H1 (cell line): ENCODE data around the gene MRAP. TPM values are rescaled to one million over a fixed set of nuclear protein-coding genes. Genes with fewer than 3 reads are reported as not detected.

Experiments
- CTCF ChIA-PET: fragments of 300-600 bp; sonication (Branson Sonifier 250); formaldehyde crosslinking; loops from one replicate; lab custom pipeline; 2021; ENCODE audit not compliant: partially characterized antibody; lab: Charles Lee
- POLR2A ChIA-PET: fragments of 300-600 bp; sonication (Branson Sonifier 250); formaldehyde crosslinking; loops from one replicate; lab custom pipeline; 2021; ENCODE audit warnings: inconsistent platforms; ENCODE audit not compliant: partially characterized antibody; lab: Charles Lee
- DNase-seq, 2 experiments: peaks; one replicate each; pipeline versions ENCODE4 v3.0.0 to v3.0.0-alpha.2; 2010 to 2022; ENCODE audit warnings: low spot score in 2 of 2, low read depth in 1 of 2, mixed read lengths in 1 of 2
- FAIRE-seq: peaks from 2 replicates; lab custom pipeline; 2011; peaks lifted over from hg19 to GRCh38; lab: Jason Lieb, UNC
- H2AFZ ChIP-seq: 2 replicates; pipeline ENCODE4 v1.8.1; 2012; ENCODE audit warnings: low read length, inconsistent platforms
- H2AK5ac ChIP-seq: 2 replicates; pipeline ENCODE4 v1.6.1; 2013; ENCODE audit warnings: low read depth, low read length
- H2BK120ac ChIP-seq: replicated peaks from 2 replicates; pipeline ENCODE3; 2013; ENCODE audit warnings: low read depth, low read length, inconsistent platforms
- H2BK12ac ChIP-seq: 2 replicates; pipeline ENCODE4 v1.6.1; 2013; ENCODE audit warnings: low read depth, low read length
- H2BK15ac ChIP-seq: 2 replicates; pipeline ENCODE4 v1.6.1; 2013; ENCODE audit warnings: low read length
- H2BK20ac ChIP-seq: 2 replicates; pipeline ENCODE4 v1.6.1; 2013; ENCODE audit warnings: low read length
- H2BK5ac ChIP-seq: 2 replicates; pipeline ENCODE4 v1.6.1; 2013; ENCODE audit warnings: low read depth, low read length
- H3K14ac ChIP-seq: 2 replicates; pipeline ENCODE4 v1.6.1; 2013; ENCODE audit warnings: inconsistent platforms; ENCODE audit not compliant: insufficient read length
- H3K18ac ChIP-seq: 2 replicates; pipeline ENCODE4 v1.6.1; 2013; ENCODE audit warnings: low read length; ENCODE audit errors: extremely low read depth
- H3K23ac ChIP-seq: 2 replicates; pipeline ENCODE4 v1.6.1; 2013; ENCODE audit warnings: inconsistent platforms; ENCODE audit not compliant: insufficient read length
- H3K23me2 ChIP-seq: 2 replicates; pipeline ENCODE4 v1.6.1; 2013; ENCODE audit warnings: low read depth, low read length
- H3K27ac ChIP-seq: 2 replicates; pipeline ENCODE4 v1.6.1; 2011; ENCODE audit warnings: low read depth, low read length, inconsistent platforms
- H3K27me3 ChIP-seq, 4 experiments: replicated peaks in 1 of 4; 1 replicate in 1 of 4; 2 replicates in 3 of 4; pipeline versions ENCODE4 v1.6.1 to v1.8.1; 2011 to 2013; ENCODE audit warnings: low read length in 3 of 4, mild to moderate bottlenecking in 3 of 4, inconsistent platforms in 2 of 4, mixed read lengths in 2 of 4, moderate library complexity in 1 of 4; ENCODE audit not compliant: control insufficient read depth in 3 of 4, insufficient read depth in 3 of 4; ENCODE audit errors: extremely low read depth in 1 of 4
- H3K36me3 ChIP-seq, 4 experiments: 2 replicates each; pipeline versions ENCODE4 v1.6.1 to v1.8.1; 2011 to 2013; ENCODE audit warnings: mild to moderate bottlenecking in 4 of 4, low read length in 3 of 4, moderate library complexity in 2 of 4, control low read depth in 1 of 4, inconsistent platforms in 1 of 4; ENCODE audit not compliant: insufficient read depth in 4 of 4, control insufficient read depth in 2 of 4
- H3K4ac ChIP-seq: replicated peaks from 2 replicates; pipeline ENCODE3; 2013; ENCODE audit warnings: low read length, low read depth, mixed read lengths, inconsistent platforms; ENCODE audit not compliant: insufficient read length
- H3K4me1 ChIP-seq, 4 experiments: replicated peaks in 1 of 4; 1 replicate in 1 of 4; 2 replicates in 3 of 4; pipeline versions ENCODE4 v1.6.1 to v1.8.1; 2011 to 2013; ENCODE audit warnings: low read length in 3 of 4, inconsistent platforms in 2 of 4, mixed read lengths in 1 of 4; ENCODE audit not compliant: insufficient read depth in 4 of 4, control insufficient read depth in 3 of 4
- H3K4me2 ChIP-seq, 2 experiments: 2 replicates each; pipeline versions ENCODE4 v1.6.1 to v1.8.1; 2011 to 2013; ENCODE audit warnings: low read depth in 2 of 2, low read length in 2 of 2, control low read depth in 1 of 2, inconsistent platforms in 1 of 2, mild to moderate bottlenecking in 1 of 2; ENCODE audit not compliant: insufficient read depth in 1 of 2
- H3K4me3 ChIP-seq, 4 experiments: fragments of 200-600, 300-600 bp in 1 of 4; sonication (generic), shearing (Covaris generic), sonication (Bioruptor Twin) in 1 of 4; 2 replicates each; pipeline versions ENCODE4 v1.5.1 to v1.8.1; 2011 to 2016; ENCODE audit warnings: low read length in 4 of 4, low read depth in 3 of 4, control low read depth in 2 of 4, inconsistent platforms in 2 of 4, mild to moderate bottlenecking in 2 of 4, mixed read lengths in 1 of 4, moderate library complexity in 1 of 4; ENCODE audit not compliant: insufficient read depth in 2 of 4; ENCODE audit errors: extremely low read depth in 1 of 4
- H3K56ac ChIP-seq: replicated peaks from 2 replicates; pipeline ENCODE3; 2013; ENCODE audit warnings: low read depth, mild to moderate bottlenecking, mixed read lengths, low read length, inconsistent platforms; ENCODE audit not compliant: insufficient read length
- H3K79me1 ChIP-seq: 2 replicates; pipeline ENCODE4 v1.6.1; 2013; ENCODE audit warnings: low read depth, low read length, control low read depth
- H3K79me2 ChIP-seq, 2 experiments: 2 replicates each; pipeline versions ENCODE4 v1.6.1 to v1.8.1; 2012 to 2013; ENCODE audit warnings: low read length in 2 of 2, mild to moderate bottlenecking in 2 of 2, inconsistent platforms in 1 of 2; ENCODE audit not compliant: insufficient read depth in 2 of 2, control insufficient read depth in 1 of 2
- H3K9ac ChIP-seq, 4 experiments: replicated peaks in 1 of 4; 1 replicate in 1 of 4; 2 replicates in 3 of 4; pipeline versions ENCODE4 v1.6.1 to v1.8.1; 2011 to 2013; ENCODE audit warnings: low read depth in 3 of 4, low read length in 3 of 4, control low read depth in 2 of 4, mild to moderate bottlenecking in 2 of 4, moderate library complexity in 2 of 4, inconsistent platforms in 1 of 4; ENCODE audit errors: extremely low read depth in 1 of 4
- H3K9me3 ChIP-seq, 2 experiments: 2 replicates each; pipeline versions ENCODE4 v1.6.1 to v1.8.1; 2012 to 2013; ENCODE audit warnings: mild to moderate bottlenecking in 2 of 2, moderate library complexity in 2 of 2, control low read depth in 1 of 2, inconsistent platforms in 1 of 2, low read depth in 1 of 2, low read length in 1 of 2, mixed read lengths in 1 of 2; ENCODE audit not compliant: insufficient read depth in 2 of 2
- H4K20me1 ChIP-seq, 2 experiments: replicated peaks in 1 of 2; 2 replicates each; pipeline versions ENCODE3 to v1.8.1; 2011 to 2013; ENCODE audit warnings: inconsistent platforms in 2 of 2, low read length in 2 of 2, mild to moderate bottlenecking in 1 of 2; ENCODE audit not compliant: insufficient read depth in 2 of 2, control insufficient read depth in 1 of 2
- H4K5ac ChIP-seq: 2 replicates; pipeline ENCODE4 v1.6.1; 2013; ENCODE audit warnings: low read length, low read depth, mixed read lengths, inconsistent platforms; ENCODE audit not compliant: insufficient read length
- H4K8ac ChIP-seq: 2 replicates; pipeline ENCODE4 v1.8.0; 2013; ENCODE audit warnings: mild to moderate bottlenecking, moderate library complexity, low read length, inconsistent platforms; ENCODE audit not compliant: insufficient read depth; ENCODE audit errors: extremely low read depth
- H4K91ac ChIP-seq: replicated peaks from 2 replicates; pipeline ENCODE3; 2013; ENCODE audit warnings: low read length, mixed read lengths, inconsistent platforms; ENCODE audit not compliant: insufficient read length
- EZH2 ChIP-seq: fragments of 200-600 bp; sonication (generic); IDR thresholded peaks from 2 replicates; pipeline ENCODE4 v1.7.1; 2012; ENCODE audit warnings: low read depth, mild to moderate bottlenecking, moderate library complexity, low read length, inconsistent platforms; ENCODE audit not compliant: severe bottlenecking
- RNF2 ChIP-seq: fragments of 200-900, 300-1000 bp; sonication (generic); IDR thresholded peaks from 2 replicates; pipeline ENCODE4 v1.7.1; 2016; ENCODE audit warnings: borderline replicate concordance, low read depth, mild to moderate bottlenecking, antibody characterized with exemption, low read length; ENCODE audit not compliant: poor library complexity, severe bottlenecking; ENCODE audit errors: missing control alignments
- SIRT6 ChIP-seq: IDR thresholded peaks from one replicate; pipeline ENCODE4 v1.7.1; 2012; ENCODE audit warnings: low read length, inconsistent platforms
- TBP ChIP-seq: IDR thresholded peaks from 2 replicates; pipeline ENCODE4 v1.6.1; 2011; ENCODE audit warnings: low read depth, low read length, improper control_type of control experiment
- WGBS, 2 experiments: shearing (Covaris generic) in 1 of 2; methylation state at CpG; one replicate each; pipeline versions ENCODE4 v1.1.6 to v1.1.7; 2013 to 2015; ENCODE audit warnings: low lambda C conversion rate in 2 of 2, mixed read lengths in 2 of 2, inconsistent platforms in 1 of 2, low coverage in 1 of 2, missing lambda C conversion rate in 1 of 2; ENCODE audit not compliant: insufficient replicate concordance in 2 of 2, insufficient coverage in 1 of 2, insufficient read length in 1 of 2; ENCODE audit errors: extremely low coverage in 1 of 2, missing lambda C conversion rate in 1 of 2; 5-methylcytosine and 5-hydroxymethylcytosine counted together
- polyA plus RNA-seq, 7 experiments: library from polyadenylated mRNA; depleted of rRNA in 3 of 7; stranded (reverse) in 5 of 7; unstranded in 2 of 7; fragments of >200 nt in 5 of 7; fragments of 200-250 nt in 2 of 7; gene quantifications; 1 replicate in 5 of 7; 2 replicates in 1 of 7; 4 replicates in 1 of 7; pipeline versions ENCODE4 v1.2.1 to v1.2.3, GENCODE V29; 2011 to 2013; ENCODE audit warnings: missing spikeins in 2 of 7, mixed read lengths in 2 of 7
- total RNA-seq: library from RNA; stranded (reverse); fragmentation: NEBNext Ultra II Directional; extraction: Animal tissue kit (Norgen Biotek cat#: 25700); gene quantifications from 2 replicates; pipeline ENCODE4 v1.2.1, GENCODE V29; 2021

The MRAP gene
- total and polyA plus RNA-seq, 2 of the 8 experiments (the other 6 are each of a cell fraction or from before 2014, with no cell fraction given): not detected

- DNase-seq (no peak), FAIRE-seq (no peak)
- Histone ChIP-seq H3K23ac (no peak overlapping the region), H3K79me1 (no peaks in the 10 kb centered on the region), H2BK120ac (no peak overlapping the region), H2BK20ac (no peak overlapping the region), H3K23me2 (no peaks in the 10 kb centered on the region), H2AFZ (no peak overlapping the region), H3K4me3 (no peak overlapping the region), H2AK5ac (no peak overlapping the region), H3K4ac (no peak overlapping the region), H3K18ac (no peak overlapping the region), H3K56ac (no peak overlapping the region), H3K4me1 (peaks cover 0 to 4% (median 2%) of the 10 kb centered on the region in 4 experiments; a peak in 3 of 7 replicates), H4K20me1 (peaks cover 0 to 6% of the 10 kb centered on the region in 2 experiments), H4K91ac (no peak overlapping the region), H3K27ac (no peak overlapping the region), H2BK5ac (no peak overlapping the region), H3K36me3 (peaks cover 17 to 59% (median 35%) of the 10 kb centered on the region in 4 experiments), H3K14ac (no peak overlapping the region), H4K5ac (no peak overlapping the region), H3K27me3 (no peaks in the 10 kb centered on the region), H4K8ac (no peak overlapping the region), H3K9ac (no peak overlapping the region), H3K4me2 (no peak overlapping the region), H3K9me3 (no peaks in the 10 kb centered on the region), H3K79me2 (0 out of 4 replicates have a peak, but pooled peaks cover 0 to 3% of the 10 kb centered on the region in 2 experiments), H2BK12ac (no peak overlapping the region), H2BK15ac (no peak overlapping the region)
- CTCF ChIA-PET: no interaction called here
- WGBS, 2 experiments: 84% methylated on average over 3 of the region's 3 CpGs; no CpG with 5 or more reads in 1 of the 2 experiments
- POLR2A ChIA-PET: interaction anchor here (0.5 kb wide), 1 partner anchor 489 kb away, joined by 4 read pairs; no protein-coding TSS in a partner anchor
- TF ChIP-seq TBP: no peak
- no peak for TF ChIP-seq SIRT6
- TF ChIP-seq RNF2: no peak
- TF ChIP-seq EZH2: no peak
These were observed 31.1 kb downstream of the MRAP start for GRCh38 chr21:32329776-32330175.
